Sigmoid colon (tissue), 4 donors: ENCODE data around the gene CDH23.

Experiments
- CTCF ChIP-seq, 4 experiments: fragments of 450-650 bp in 3 of 4; fragments of 200-600 bp in 1 of 4; IDR thresholded peaks; one replicate each; pipeline ENCODE4 v1.5.1; 2016 to 2019; ENCODE audit warnings: antibody characterized with exemption in 4 of 4, mild to moderate bottlenecking in 3 of 4, moderate library complexity in 2 of 4
- EP300 ChIP-seq, 4 donors: sonication (generic); formaldehyde crosslinking; IDR thresholded peaks; one replicate each; pipeline ENCODE4 v1.6.1; 2017; ENCODE audit warnings: antibody characterized with exemption in 4 of 4
- POLR2A ChIP-seq, 2 donors: fragments of 450-650 bp; IDR thresholded peaks; one replicate each; pipeline ENCODE4 v1.6.1; 2016; ENCODE audit warnings: antibody characterized with exemption in 2 of 2, mild to moderate bottlenecking in 2 of 2, moderate library complexity in 2 of 2
- POLR2AphosphoS5 ChIP-seq, 4 donors: sonication (generic); formaldehyde crosslinking; IDR thresholded peaks; one replicate each; pipeline ENCODE4 v1.6.1; 2017; ENCODE audit warnings: antibody characterized with exemption in 4 of 4

- no peak for TF ChIP-seq EP300 (IDR thresholded peaks at IDR 0.05)
- TF ChIP-seq POLR2A (IDR thresholded peaks at IDR 0.05), result no peak
- TF ChIP-seq CTCF (IDR thresholded peaks at IDR 0.05), result no peak
- no peak for TF ChIP-seq POLR2AphosphoS5 (IDR thresholded peaks at IDR 0.05)
These were observed 18.2 kb upstream of the CDH23 start for GRCh38 chr10:71378336-71379117.
